ENCODE measurements around the gene THSD7A.

THSD7A gene

DNA sequence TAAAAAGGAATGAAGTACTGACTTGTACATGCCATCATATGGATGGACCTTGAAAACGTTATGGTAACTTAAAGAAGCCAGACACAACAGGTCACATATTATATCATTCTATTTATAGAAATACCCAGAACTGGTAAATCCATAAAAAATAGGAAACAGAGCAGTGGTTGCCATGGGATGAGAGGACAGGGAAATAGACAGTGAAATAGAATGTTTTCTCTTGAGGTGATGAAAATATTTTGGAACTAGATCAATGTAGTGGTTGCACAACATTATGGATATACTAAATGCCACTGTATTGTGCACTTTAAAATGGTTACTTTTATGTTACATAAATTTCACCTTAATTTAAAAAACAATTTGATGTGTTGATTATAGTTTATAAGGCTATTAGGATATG is 318.5 kb downstream of the THSD7A start:
- no peak for DNase-seq (ENCODE audit: low read depth in 2 of 2)

DNA sequence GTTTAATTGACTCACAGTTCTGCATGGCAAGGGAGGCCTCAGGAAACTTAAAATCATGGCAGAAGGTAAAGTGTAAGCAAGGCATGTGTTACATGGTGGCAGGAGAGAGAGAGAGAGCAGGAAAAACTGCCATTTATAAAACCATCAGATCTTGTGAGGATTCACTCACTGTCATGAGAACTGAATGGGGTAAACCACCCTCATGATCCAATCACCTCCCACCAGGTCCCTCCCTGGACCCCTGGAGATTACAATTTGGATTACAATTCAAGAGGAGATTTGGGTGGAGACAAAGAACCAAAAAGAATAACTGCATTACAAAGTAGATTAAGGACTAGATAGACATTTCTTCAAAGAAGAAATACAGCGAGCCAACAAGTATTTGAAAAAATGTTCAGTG is 324.1 kb downstream of the THSD7A start:
- no peak for DNase-seq (ENCODE audit: low read depth in 2 of 2)

DNA sequence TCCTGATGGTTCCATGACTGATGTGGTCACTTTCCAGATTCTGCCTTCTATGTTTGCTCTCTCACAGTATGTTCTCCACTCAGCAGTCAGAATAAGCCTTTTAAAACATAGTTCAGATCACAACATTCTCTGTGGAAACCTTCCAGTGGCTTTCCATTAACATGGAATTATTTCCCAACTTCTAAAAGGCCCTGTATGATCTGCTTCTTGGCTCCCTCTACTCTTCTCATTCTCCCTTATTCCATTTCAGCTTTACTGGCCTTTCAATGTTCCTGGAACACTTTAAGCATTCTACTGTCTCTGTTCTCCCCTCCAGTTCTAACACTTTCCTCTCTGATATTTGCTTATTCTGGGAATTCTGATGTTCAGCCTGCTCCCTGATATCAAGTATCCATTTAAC is 325.6 kb downstream of the THSD7A start:
- DNase-seq (ENCODE audit: low read depth in 2 of 2), result no peak

DNA sequence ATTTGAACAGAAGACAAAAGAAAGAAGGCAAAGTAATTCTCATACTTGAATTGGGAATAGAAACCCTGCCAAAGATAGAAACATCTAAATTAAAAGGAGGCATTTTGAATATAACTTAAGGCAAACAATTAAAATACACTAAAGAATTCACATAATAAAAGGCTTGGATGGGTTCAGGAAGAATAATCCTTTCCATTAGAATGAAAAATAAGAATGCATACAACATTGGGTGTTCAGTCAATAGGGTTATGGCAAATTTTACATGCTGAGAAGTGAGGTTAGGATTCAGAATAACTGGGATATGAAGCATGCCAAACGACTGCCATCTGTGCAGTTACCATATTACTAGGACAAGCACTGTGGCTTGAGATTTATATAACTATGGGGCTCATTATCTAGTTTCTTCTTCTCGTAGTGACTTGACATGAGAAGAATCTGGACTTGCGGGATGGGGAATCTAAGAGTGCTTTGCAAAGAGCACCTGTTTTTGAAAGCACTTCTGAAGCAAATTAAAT is 326.5 kb downstream of the THSD7A start:
- DNase-seq (ENCODE audit: low read depth in 2 of 2), result no peak

DNA sequence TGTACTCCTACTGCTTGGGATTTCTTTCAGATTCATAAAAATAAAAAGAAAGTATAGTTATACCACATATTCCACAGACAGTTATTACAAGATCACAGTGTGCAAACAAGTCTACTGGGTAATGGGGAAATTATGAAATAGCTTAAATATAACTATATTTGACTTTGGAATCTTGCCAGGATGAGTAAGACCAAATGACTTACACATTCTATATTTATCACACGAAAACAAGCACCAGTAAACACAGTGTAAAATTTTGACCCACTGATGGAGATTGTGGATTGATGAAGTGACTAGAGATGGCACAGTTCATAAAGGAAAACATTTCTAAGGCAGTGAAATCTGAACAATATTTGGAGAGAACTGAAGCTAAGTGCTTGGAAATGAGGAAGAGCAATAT is 339.7 kb downstream of the THSD7A start:
- DNase-seq (ENCODE audit: low read depth in 2 of 2), result no peak

DNA sequence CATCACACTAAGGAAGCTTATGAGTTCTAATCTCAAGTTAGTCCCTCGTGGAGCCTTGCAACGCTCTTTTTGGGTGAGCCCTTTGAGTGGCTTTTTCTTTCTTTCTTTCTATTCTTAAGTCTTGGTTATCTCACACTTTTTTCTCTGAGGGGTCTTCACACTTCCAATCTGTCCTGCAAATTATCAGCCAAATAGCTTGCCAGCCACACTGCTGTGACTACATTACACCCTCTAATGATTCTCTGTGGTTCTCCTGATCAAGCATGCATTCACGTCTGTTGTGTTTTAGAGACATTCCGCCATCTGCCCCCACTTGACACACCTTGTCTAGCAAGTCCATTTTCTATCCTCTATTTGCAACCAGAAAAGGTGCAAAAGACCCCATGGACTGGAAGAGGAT is 340.2 kb downstream of the THSD7A start:
- no peak for DNase-seq (ENCODE audit: low read depth in 2 of 2)

DNA sequence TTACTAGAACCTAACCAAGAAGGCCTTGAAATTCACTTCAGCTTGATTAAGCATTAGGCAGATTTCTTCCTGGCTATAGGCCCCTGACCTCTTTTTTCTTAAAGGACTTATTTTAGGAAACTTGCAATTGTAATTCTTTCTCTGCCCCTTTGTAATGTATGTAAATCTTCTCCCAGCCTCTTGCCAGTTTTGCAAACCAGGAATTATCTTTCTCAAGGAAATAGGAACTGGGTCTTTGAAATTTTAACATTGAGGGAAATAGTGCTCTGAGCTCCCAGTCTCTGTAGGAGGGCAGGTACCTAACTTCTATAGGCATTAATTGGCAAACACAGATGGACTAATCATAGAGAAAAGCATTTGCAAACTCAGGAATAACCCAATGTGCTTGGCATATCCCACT is 342.7 kb downstream of the THSD7A start:
- no peak for DNase-seq (ENCODE audit: low read depth in 2 of 2)

DNA sequence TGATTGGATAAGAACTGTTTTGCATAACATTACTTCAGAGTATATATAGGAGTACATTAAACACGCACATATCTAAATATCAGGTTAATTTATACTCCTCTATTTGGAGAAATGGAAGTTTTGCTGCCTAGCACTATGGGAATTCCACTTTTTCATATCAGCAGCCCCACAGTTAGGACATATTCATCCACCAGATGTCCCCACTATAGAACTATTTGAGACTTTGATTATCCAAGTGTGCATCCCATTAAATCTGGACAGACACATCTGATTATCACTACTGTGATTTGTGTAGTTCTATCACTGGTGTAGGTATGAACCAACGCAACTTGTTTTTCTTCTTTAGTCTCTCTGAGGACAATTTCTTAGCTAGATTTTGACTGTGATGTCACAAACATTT is 345.7 kb downstream of the THSD7A start:
- DNase-seq (ENCODE audit: low read depth in 2 of 2), result no peak

DNA sequence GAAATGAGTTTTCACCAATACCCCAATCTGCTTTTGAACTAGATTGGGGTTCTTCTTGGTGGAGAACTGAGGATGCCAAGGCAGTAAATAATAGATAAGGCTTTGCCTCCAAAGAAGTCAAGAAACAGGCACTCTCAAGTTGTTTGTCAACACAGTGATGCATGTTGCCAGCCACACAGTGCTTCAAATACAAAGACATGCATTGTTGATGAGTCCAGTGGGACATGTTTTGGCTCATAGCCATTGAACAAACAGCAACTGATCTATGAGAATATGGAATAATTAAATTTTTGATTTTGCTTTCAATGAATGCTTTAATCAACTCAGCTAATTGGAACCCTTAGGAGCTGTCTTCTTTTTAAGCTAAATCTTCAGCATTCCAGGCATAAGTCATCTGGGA is 346.4 kb downstream of the THSD7A start:
- DNase-seq (ENCODE audit: low read depth in 2 of 2), result no peak

DNA sequence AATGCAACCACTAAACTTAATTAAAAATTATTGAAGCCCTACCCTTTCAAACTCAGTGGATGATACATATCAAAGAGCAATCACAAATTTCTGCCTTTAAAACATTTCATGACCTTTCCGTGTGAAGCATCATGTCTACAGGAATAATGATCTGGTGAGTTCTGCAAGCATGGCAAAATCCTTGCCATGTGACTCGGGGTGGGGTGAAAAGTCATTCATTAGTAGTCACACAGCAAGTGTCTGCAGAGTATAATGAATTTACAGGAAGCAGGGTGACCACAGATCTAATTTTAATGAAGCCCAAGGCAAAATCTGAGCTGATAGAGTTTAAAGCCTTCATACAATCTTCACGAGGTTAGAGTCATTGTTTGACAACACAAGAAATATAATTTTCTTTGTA is 351.9 kb downstream of the THSD7A start:
- DNase-seq (ENCODE audit: low read depth in 2 of 2), result no peak

DNA sequence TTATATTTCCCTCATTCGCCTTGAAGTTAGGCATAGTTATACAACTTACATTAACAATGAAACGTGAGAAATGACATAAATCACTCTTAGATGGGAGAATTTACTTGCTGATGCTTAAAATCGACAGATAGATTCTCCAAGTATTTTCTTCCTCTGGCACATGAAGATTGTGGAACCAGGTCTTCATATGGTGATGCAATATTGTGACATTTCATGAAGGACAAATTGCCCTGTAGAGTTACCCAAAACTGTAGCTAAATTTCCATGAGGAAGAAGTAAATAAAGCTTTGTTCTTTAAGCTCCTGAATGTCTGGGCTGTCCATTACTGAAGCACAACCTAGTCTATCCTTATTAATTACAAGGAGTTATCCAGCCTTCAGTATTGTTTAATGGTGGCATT is 353.1 kb downstream of the THSD7A start:
- no peak for DNase-seq (ENCODE audit: low read depth in 2 of 2)

DNA sequence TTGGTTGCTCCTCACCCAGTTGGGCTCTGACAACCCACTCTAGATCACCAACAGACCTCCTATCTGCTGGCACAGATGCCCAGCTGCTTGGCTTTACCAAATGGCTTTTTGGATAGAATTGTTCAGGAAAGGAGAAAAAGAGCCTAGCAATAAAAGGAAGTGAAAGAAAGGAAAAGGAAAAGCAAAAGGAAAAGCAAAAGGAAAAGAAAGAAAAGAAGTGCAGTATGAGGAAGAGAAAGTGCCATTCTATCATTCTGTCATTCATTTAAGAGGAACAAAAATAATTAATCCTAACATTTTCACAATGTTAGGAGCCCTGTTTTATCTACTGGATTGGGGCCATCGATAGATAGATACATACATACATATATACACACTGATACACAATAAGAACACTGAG is 353.6 kb downstream of the THSD7A start:
- no peak for DNase-seq (ENCODE audit: low read depth in 2 of 2)

DNA sequence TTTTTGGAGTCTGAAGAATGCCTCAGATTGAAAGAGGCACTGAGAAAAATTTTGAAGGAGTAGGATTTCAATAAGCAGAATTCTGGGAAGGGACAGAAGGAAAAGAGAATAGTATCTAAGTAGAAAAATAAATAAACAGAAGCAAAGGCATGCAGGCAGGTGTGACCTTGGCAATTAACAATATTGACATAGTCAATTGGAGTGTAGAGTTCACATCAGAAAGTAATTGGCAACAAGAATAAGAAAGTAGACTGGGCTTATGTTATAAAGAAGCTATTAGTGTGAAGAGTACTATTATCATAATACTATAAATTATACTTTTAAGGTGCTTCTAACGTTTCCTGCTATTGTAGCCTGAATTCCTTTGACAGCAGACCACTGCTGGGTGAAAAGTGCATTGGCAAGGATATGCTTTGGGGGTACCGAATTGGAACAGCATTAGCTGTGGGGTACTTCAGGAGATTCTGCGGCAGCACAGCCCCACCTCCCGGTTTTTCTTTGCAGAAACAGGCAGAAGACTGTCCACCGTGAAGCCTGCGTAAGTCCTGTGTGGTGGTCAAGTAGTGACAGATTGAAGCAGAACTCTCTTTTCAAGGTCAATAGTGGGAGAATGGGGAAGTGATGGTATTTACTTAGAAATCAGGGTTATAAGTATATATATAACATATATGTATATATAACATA is 357.0 kb downstream of the THSD7A start:
- DNase-seq (ENCODE audit: low read depth in 2 of 2), result no peak

DNA sequence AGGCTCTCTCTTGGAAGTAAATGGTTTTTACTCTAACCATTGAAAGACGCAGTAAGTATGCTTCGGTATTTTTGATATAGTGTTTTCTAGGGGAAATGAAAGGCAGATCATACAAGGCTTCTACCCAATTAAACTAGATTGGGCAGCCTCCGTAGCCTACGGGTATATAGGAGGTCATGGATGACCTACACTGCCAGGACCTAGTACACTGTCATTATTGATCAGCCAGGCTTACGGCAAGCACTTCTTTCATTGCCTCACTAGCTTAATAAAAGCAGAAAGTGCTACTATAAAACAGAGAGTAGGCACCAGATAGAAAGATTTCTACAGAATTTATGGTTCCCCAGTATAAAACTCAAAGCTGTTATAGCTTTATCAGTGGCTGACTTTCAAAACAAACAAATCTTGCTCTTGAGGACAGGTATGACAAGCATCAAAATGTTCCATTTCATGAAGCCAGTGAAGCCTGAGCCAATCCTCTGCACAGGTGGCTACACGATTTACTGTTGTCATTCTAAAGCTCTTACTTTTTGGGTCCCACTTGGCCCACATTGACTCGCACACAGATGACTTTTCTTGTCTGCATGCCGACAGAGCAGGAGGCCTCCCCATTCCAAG is 358.1 kb downstream of the THSD7A start:
- no peak for DNase-seq (ENCODE audit: low read depth in 2 of 2)

DNA sequence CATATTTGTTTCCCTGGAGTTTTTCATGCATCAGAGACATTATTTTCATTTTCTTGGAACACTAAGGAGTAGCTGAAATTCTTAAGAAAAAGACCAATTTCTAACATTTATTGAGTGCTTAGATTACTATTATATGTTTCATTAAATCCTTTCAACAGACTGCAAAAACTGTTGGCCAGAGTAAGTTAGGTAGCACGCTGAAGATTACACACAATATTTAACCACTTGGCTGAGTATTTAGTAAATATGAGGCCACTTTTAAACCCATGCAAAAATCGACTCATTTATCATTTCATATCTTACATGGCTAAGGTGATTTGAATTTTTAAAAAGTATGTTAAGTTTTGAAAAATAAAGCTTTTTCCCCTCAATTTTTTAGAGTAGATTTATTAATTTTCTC is 358.8 kb downstream of the THSD7A start:
- no peak for DNase-seq (ENCODE audit: low read depth in 2 of 2)

DNA sequence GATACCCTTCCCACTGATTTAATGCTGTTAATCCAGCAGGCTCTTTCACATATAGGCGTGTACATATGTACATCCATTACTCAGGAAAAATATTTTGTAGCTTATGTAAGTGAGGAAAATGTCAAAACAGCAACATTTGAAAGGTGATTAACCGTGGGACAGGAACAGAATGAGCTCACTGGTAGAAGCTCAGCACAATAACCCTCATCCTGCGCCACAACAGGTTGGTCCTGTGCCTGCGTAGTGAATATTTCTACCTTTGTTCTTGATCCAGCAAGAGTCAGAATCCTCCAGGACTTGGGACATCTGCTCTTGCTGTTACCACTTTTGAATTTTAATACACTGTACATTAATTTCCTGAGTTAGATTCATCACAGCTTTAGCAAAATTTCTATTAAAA is 359.4 kb downstream of the THSD7A start:
- no peak for DNase-seq (ENCODE audit: low read depth in 2 of 2)

DNA sequence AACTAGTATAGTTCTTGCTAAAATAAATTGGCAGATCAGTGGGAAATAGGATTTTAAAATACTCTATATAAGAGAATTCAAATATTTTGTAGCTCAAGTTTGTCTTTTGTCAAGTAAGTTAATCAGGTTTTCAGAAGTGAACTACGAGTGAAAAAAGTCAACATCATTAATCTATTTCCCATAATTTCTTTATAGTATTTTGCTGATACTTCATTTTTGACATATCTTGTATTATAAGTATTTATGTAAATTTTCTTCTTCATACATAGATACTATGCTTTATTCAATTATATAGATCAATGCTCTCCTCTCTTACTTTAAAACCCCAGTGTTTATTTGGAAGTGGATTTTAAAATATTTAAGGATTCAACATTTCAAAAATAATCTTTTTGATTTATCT is 360.7 kb downstream of the THSD7A start:
- no peak for DNase-seq (ENCODE audit: low read depth in 2 of 2)

DNA sequence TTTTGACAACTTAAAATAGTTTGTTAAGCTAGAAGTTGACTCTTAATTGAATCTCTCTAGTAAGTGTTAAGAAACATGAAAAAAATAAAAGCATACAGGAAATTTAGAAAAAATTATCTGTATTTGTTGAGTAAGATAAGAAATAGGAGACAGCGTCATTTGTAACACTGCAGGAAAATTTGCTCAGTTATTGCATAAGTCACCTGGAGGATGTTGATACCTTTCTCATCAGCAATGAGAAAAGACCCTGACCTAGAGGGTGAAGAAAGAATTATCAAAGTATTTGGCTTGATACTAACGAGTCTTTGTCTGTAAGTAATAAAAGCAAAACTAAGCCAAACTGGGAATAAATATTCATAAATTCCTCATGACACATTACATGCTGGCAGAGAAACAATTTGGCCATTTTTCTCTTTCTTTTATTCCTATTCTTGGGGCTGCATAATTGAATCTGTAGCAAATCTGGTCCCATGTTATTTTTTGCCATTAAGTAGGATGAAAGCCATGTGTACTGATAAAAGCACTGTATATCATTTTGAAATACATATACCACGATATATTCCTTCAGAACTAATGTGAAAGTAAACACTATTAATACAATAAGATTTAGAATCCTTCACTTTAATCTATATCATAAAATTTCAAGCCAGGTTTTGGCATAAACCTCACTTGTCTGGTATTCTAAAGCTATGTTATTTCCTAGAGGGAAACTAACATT is 362.8 kb downstream of the THSD7A start:
- DNase-seq (ENCODE audit: low read depth in 2 of 2), result no peak

DNA sequence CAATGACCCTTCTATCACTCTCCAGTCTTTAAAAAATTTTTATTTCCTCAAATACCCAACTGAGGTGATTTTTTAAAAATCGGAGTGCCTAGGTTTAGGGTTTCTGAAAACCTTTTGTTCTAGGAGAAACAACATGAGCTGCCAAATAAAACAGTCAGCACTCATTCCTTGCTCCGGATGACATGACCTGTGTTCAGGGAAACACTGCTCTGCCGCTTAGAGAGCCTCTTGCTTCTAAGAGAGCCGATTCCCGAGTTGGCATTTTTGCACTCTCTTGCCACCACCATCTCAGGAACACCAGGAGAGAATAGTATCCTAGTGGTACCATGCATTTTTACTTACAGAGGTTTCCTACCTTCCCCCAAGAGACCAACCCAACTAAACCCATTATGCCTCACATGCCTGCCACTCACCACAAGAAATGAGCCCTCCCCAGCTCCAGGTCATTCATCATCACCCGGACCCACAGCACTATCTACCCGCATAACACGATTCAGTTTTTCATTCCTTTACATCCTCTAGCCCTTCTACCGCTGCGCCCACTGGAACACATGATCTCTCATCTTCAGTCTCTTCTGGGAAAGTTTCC is 365.4 kb downstream of the THSD7A start:
- no peak for DNase-seq (ENCODE audit: low read depth in 2 of 2)

DNA sequence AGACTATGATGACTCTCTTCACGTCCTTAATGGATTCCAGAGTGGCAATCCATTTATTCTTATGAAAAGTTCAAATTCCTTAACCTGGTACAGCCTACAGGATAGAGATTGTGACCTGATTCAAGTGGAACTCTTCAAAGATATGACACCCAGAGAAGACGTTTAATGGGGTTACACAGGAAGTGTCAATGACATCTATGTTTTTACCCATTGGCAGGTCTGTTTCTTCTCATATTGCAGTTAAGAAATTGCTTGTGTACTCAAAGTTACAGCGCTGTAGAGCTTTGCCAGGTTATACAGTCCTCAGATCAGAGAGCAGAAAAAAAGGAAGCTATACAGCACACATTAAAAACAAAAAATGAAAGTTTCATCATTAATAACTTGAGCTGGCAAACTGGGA is 367.4 kb downstream of the THSD7A start:
- no peak for DNase-seq (ENCODE audit: low read depth in 2 of 2)

DNA sequence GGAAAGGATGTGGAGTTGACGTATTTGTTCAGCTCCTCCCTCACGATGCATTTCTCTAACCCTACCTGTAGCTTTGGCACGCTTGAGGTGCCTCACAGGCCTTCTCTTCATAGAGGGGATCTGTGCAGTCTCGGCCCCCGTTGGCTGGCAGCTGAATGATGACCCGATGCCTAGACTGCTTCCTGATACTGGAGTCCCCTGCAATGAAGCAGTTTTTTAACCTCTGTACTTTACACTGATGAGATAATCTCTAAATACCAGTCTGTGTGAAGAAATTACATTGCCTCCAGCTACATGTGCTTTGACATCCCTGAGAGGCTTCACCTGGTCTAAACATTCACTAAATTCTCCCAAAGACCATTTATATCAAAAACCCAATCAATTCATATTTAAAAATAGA is 370.1 kb downstream of the THSD7A start:
- DNase-seq (ENCODE audit: low read depth in 2 of 2), result no peak

DNA sequence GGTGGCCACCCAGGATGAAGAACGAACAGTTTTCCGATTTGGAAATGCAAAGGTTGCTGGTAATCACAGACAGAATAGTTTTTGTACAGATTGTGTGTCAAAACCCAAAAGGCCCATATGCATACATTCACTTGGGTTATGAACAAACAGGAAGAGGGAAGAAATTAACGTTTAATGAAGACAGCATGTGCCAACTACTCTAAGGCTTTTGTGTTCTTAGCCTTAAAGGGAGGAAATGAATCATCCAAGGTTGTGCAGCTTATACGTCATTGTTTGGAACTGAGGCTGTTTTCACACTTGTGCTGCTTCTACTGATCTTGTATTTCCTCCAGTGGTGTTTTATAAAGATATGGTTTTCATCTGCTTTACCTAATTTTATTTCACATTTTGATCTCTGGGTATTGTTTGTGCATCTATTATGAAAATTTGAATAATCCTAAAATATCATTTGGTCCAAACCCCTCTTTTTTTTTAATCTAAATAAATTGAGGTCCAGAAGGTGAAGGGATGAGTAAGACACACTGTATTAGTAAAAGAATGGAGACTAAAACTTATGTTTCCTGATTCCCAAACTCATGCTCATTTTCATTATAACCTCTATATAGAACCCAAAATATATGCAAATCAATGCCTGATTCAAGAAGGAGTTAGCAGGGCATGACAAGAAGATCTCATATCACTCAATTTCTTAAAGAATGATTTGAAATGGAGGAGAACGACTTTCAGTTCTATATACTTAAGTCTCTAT is 373.1 kb downstream of the THSD7A start:
- peak; percentile 65 to 67 for DNase-seq (ENCODE audit: low read depth in 2 of 2)

Data from fibroblast of skin of left biceps (primary cell).